IMR-90 (cell line): ENCODE data around the gene LINC01488. TPM values are rescaled to one million over a fixed set of nuclear protein-coding genes. Genes with fewer than 3 reads are reported as not detected.

Experiments
- ATAC-seq: fragments of 200-7000 bp; cut with Tn5 transposase; 2 replicates; pipeline ENCODE4 v1.9.1; 2020; ENCODE audit warnings: low read depth, mild to moderate bottlenecking, moderate library complexity
- BruUV-seq: library from RNA; stranded (reverse); fragments of 400-500 nt; replicated peaks from 2 replicates; lab custom pipeline; 2021; lab: Mats Ljungman, UMichigan
- CTCF ChIA-PET: fragments of 300-600 bp; formaldehyde crosslinking; extraction: SDS; loops from one replicate; lab custom pipeline; 2021; ENCODE audit warnings: antibody characterized with exemption; lab: Yijun Ruan, JAX
- POLR2A ChIA-PET: fragments of 300-600 bp; sonication (Branson Sonifier 250); formaldehyde crosslinking; loops from one replicate; lab custom pipeline; 2022; ENCODE audit warnings: antibody characterized with exemption; ENCODE audit not compliant: unreplicated experiment; lab: Charles Lee
- DNase-seq: peaks from one replicate; pipeline ENCODE4 v3.0.0; 2013
- H2AFZ ChIP-seq: replicated peaks from 2 replicates; pipeline ENCODE3; 2013; ENCODE audit warnings: low read length, mild to moderate bottlenecking; ENCODE audit not compliant: poor library complexity
- H2AK5ac ChIP-seq: 2 replicates; pipeline ENCODE4 v1.6.1; 2013; ENCODE audit warnings: low read depth, low read length, inconsistent platforms
- H2AK9ac ChIP-seq: replicated peaks from 2 replicates; pipeline ENCODE3; 2013; ENCODE audit warnings: mild to moderate bottlenecking, low read depth, low read length, moderate library complexity; ENCODE audit not compliant: poor library complexity
- H2BK120ac ChIP-seq: 2 replicates; pipeline ENCODE4 v1.6.1; 2013; ENCODE audit warnings: low read depth, low read length, inconsistent platforms
- H2BK15ac ChIP-seq: 3 replicates; pipeline ENCODE4 v1.6.1; 2013; ENCODE audit warnings: low read depth, low read length, inconsistent platforms
- H2BK20ac ChIP-seq: 2 replicates; pipeline ENCODE4 v1.6.1; 2013; ENCODE audit warnings: low read depth, mild to moderate bottlenecking, inconsistent platforms, low read length, moderate library complexity
- H2BK5ac ChIP-seq: 2 replicates; pipeline ENCODE4 v1.6.1; 2013; ENCODE audit warnings: mild to moderate bottlenecking, low read depth, low read length, inconsistent platforms; ENCODE audit not compliant: poor library complexity, severe bottlenecking
- H3K14ac ChIP-seq: replicated peaks from 2 replicates; pipeline ENCODE4 v1.6.1; 2013; ENCODE audit warnings: low read depth, low read length, inconsistent platforms
- H3K18ac ChIP-seq: 2 replicates; pipeline ENCODE4 v1.6.1; 2013; ENCODE audit warnings: low read depth, low read length, control low read depth
- H3K23ac ChIP-seq: 2 replicates; pipeline ENCODE4 v1.6.1; 2013; ENCODE audit warnings: low read depth, low read length, inconsistent platforms
- H3K27ac ChIP-seq: 2 replicates; pipeline ENCODE4 v1.5.1; 2013; ENCODE audit warnings: mild to moderate bottlenecking, control low read depth, low read length; ENCODE audit not compliant: insufficient read depth
- H3K27me3 ChIP-seq: 2 replicates; pipeline ENCODE4 v1.6.1; 2013; ENCODE audit warnings: low read length; ENCODE audit not compliant: control insufficient read depth, insufficient read depth
- H3K36me3 ChIP-seq: 2 replicates; pipeline ENCODE4 v1.6.1; 2013; ENCODE audit warnings: low read length, mixed read lengths; ENCODE audit not compliant: control insufficient read depth, insufficient read depth
- H3K4ac ChIP-seq: 2 replicates; pipeline ENCODE4 v1.6.1; 2013; ENCODE audit warnings: low read depth, low read length, inconsistent platforms
- H3K4me1 ChIP-seq: 2 replicates; pipeline ENCODE4 v1.6.1; 2013; ENCODE audit warnings: low read length, mixed read lengths; ENCODE audit not compliant: control insufficient read depth, insufficient read depth
- H3K4me2 ChIP-seq: 2 replicates; pipeline ENCODE4 v1.6.1; 2013; ENCODE audit warnings: low read depth, mild to moderate bottlenecking, control low read depth, low read length, moderate library complexity
- H3K4me3 ChIP-seq: 2 replicates; pipeline ENCODE4 v1.5.1; 2013; ENCODE audit warnings: low read depth, mild to moderate bottlenecking, control low read depth, low read length, moderate library complexity; ENCODE audit not compliant: insufficient read depth
- H3K56ac ChIP-seq: 2 replicates; pipeline ENCODE4 v1.6.1; 2013; ENCODE audit warnings: low read length, inconsistent platforms; ENCODE audit not compliant: insufficient read depth; ENCODE audit errors: extremely low read depth
- H3K79me1 ChIP-seq, 2 experiments: 2 replicates each; pipeline ENCODE4 v1.6.1; 2013; ENCODE audit warnings: low read length in 2 of 2, inconsistent platforms in 1 of 2, low read depth in 1 of 2
- H3K9ac ChIP-seq: 2 replicates; pipeline ENCODE4 v1.6.1; 2013; ENCODE audit warnings: low read depth, low read length, control low read depth
- H3K9me1 ChIP-seq: 2 replicates; pipeline ENCODE4 v1.6.1; 2013; ENCODE audit warnings: low read length, inconsistent platforms; ENCODE audit not compliant: insufficient read depth
- H3K9me3 ChIP-seq: 2 replicates; pipeline ENCODE4 v1.6.1; 2013; ENCODE audit warnings: low read length; ENCODE audit not compliant: control insufficient read depth, insufficient read depth
- H4K20me1 ChIP-seq: 2 replicates; pipeline ENCODE4 v1.6.1; 2013; ENCODE audit warnings: low read length, inconsistent platforms; ENCODE audit not compliant: insufficient read depth
- H4K5ac ChIP-seq: 2 replicates; pipeline ENCODE4 v1.6.1; 2013; ENCODE audit warnings: mild to moderate bottlenecking, low read depth, low read length, control low read depth
- H4K8ac ChIP-seq, 2 experiments: 2 replicates each; pipeline ENCODE4 v1.6.1; 2013; ENCODE audit warnings: low read depth in 2 of 2, low read length in 2 of 2, control low read depth in 1 of 2, inconsistent platforms in 1 of 2
- H4K91ac ChIP-seq: 2 replicates; pipeline ENCODE4 v1.6.1; 2013; ENCODE audit warnings: low read depth, low read length, inconsistent platforms; ENCODE audit not compliant: insufficient read depth
- BHLHE40 ChIP-seq: fragments of 150-350 bp; IDR thresholded peaks from 2 replicates; pipeline ENCODE4 v1.6.1; 2016; ENCODE audit warnings: mild to moderate bottlenecking, low read depth, low read length
- CEBPB ChIP-seq: IDR thresholded peaks from 2 replicates; pipeline ENCODE4 v1.6.1; 2012; ENCODE audit warnings: low read depth, low read length, improper control_type of control experiment
- FOS ChIP-seq: fragments of 150-350 bp; IDR thresholded peaks from 2 replicates; pipeline ENCODE4 v1.6.1; 2016; ENCODE audit warnings: low read depth, low read length
- MAFK ChIP-seq: IDR thresholded peaks from 2 replicates; pipeline ENCODE4 v1.6.1; 2012; ENCODE audit warnings: low read depth, low read length, improper control_type of control experiment
- MXI1 ChIP-seq: IDR thresholded peaks from 2 replicates; pipeline ENCODE4 v1.6.1; 2012; ENCODE audit warnings: low read depth, mild to moderate bottlenecking, low read length, moderate library complexity, borderline replicate concordance
- POLR2A ChIP-seq: IDR thresholded peaks from 2 replicates; pipeline ENCODE4 v1.6.1; 2012; ENCODE audit warnings: mild to moderate bottlenecking, low read depth, low read length
- RFX5 ChIP-seq: IDR thresholded peaks from 2 replicates; pipeline ENCODE4 v1.8.0; 2012; ENCODE audit warnings: low read depth, mild to moderate bottlenecking, low read length, moderate library complexity
- WGBS, 2 experiments: methylation state at CpG; one replicate each; pipeline versions ENCODE4 v1.1.5 to v1.1.7; 2013; ENCODE audit warnings: missing lambda C conversion rate in 2 of 2; ENCODE audit not compliant: insufficient read length in 1 of 2; ENCODE audit errors: extremely low coverage in 2 of 2; 5-methylcytosine and 5-hydroxymethylcytosine counted together
- dilution Hi-C: fragments of 300-500 bp; cut with HindIII; formaldehyde crosslinking; loops from one replicate; pipeline ENCODE4 v1.14.3; 2018; ENCODE audit warnings: low sequenced_read_pairs; ENCODE audit not compliant: unreplicated experiment
- in situ Hi-C: fragments of 300-500 bp; cut with MboI; formaldehyde crosslinking; loops from 3 replicates; pipeline ENCODE4 v1.14.3; 2019; ENCODE audit warnings: low sequenced_read_pairs, inconsistent platforms, mixed read lengths
- intact Hi-C: fragments of 100-400 bp; cut with micrococcal nuclease; formaldehyde crosslinking; loops from 2 replicates; pipeline ENCODE4 v1.10.0; 2022
- polyA plus RNA-seq, 3 experiments: library from polyadenylated mRNA; depleted of rRNA; stranded (reverse); fragments of >200 nt; gene quantifications; 2 replicates each; pipeline ENCODE4 v1.2.3, GENCODE V29; 2012; ENCODE audit warnings: low replicate concordance in 1 of 3
- total RNA-seq: library from RNA; depleted of rRNA; stranded (reverse); fragments of >200 nt; gene quantifications from 2 replicates; pipeline ENCODE4 v1.2.3, GENCODE V29; 2012
- TF ChIP-seq, protein P1 (sequence below): fragments of 150-350 bp; IDR thresholded peaks from 2 replicates; pipeline ENCODE4 v1.6.1; 2017; ENCODE audit warnings: mild to moderate bottlenecking, antibody characterized with exemption, low read length, low read depth

LINC01488 gene
- total and polyA plus RNA-seq, 2 of the 4 experiments (the other 2 are of a cell fraction), result not detected

DNA sequence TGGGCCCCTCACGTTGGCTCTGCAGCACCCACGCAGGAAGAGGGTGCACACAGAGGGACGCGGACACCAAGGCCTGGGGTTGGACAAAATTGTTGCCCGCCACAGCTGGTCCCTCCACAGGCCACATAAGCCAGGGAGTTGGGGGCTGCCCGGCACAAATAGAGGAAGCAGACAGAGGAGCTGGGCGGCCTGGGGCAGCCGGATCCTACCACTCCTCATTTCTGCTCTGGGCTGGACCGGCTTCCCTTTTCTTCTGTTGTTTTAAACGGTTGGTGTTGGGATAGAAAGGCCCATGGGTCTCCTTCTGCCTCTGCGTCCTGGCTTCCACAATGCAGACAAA lies 36.4 kb upstream of the LINC01488 start (continued):
- TF ChIP-seq RFX5 (no peak), CEBPB (no peak), POLR2A (no peak), FOS (no peak), BHLHE40 (no peak), MXI1 (no peak), MAFK (no peak)

DNA sequence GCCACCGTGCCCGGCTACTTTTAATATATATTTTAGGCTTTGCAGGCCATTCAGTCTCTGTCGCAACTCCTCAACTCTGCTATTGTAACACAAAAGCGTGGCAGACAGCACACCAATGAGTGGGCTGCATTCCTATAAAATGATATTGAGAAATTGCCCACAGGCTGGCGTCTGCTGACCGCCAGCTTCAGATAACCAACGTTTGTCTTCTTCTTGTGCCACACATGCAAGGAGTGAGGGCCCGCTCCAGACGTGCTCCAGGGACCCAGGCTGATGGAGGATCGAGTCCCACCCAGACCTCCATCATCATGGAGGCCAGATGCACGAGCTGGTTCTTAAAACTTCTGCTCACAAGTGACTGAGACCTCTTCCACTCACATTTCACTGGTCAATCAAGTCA lies 35.4 kb upstream of the LINC01488 start:
- Histone ChIP-seq H3K4me1 (peaks cover 30% of the 10 kb centered on the region), H3K56ac (no peak overlapping the region), H2BK15ac (peak overlapping the region; percentile 26; the same call in 1 of the 3 replicates), H2BK20ac (no peak overlapping the region), H3K18ac (no peak overlapping the region), H3K9ac (no peak overlapping the region), H2AFZ (no peak overlapping the region), H3K9me1 (peaks cover 20% of the 10 kb centered on the region), H2AK9ac (no peak overlapping the region), H4K20me1 (no peaks in the 10 kb centered on the region), H4K5ac (no peak overlapping the region), H3K4me3 (no peak overlapping the region), H2BK120ac (0 out of 2 replicates have a peak overlapping the region, but pooled peaks have one; percentile 5), H3K4me2 (no peak overlapping the region), H3K27ac (no peak overlapping the region), H2BK5ac (no peak overlapping the region), H3K27me3 (no peaks in the 10 kb centered on the region), H3K79me1 (peaks cover 0 to 11% of the 10 kb centered on the region in 2 experiments; a peak in 2 of 4 replicates), H3K4ac (no peak overlapping the region), H4K8ac (no peak overlapping the region), H2AK5ac (peak overlapping the region; percentile 71), H3K36me3 (no peaks in the 10 kb centered on the region), H4K91ac (no peak overlapping the region), H3K9me3 (no peaks in the 10 kb centered on the region), H3K23ac (no peak overlapping the region), H3K14ac (no peak overlapping the region)
- ChIA-PET CTCF (no interaction called here), POLR2A (no interaction called here)
- TF ChIP-seq, protein P1, sequence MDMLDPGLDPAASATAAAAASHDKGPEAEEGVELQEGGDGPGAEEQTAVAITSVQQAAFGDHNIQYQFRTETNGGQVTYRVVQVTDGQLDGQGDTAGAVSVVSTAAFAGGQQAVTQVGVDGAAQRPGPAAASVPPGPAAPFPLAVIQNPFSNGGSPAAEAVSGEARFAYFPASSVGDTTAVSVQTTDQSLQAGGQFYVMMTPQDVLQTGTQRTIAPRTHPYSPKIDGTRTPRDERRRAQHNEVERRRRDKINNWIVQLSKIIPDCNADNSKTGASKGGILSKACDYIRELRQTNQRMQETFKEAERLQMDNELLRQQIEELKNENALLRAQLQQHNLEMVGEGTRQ, result no peak
- TF ChIP-seq CEBPB, result 0 out of 2 replicates have a peak, but pooled peaks have one; percentile 37
- ATAC-seq (no peak), DNase-seq (no peak)
- BruUV-seq, result no TSS peak
- in situ Hi-C loops, result loop anchor here (10.0 kb wide), 1 partner anchor 189 kb away; no protein-coding TSS in a partner anchor
- intact Hi-C loops, result no loop called here
- dilution Hi-C loops, result no loop called here
- 100% methylated on average over 2 of the region's 11 CpGs; no CpG with 5 or more reads in 1 of the 2 experiments for WGBS, 2 experiments
